MM.1S (cell line): ENCODE data around the gene DNAI4.

Experiments used
- EZH2 ChIP-seq: fragments of 300-600 bp; sonication (generic); optimal IDR thresholded peaks from 2 replicates; pipeline ENCODE3; 2017; ENCODE audit warnings: low read depth, mild to moderate bottlenecking, antibody characterized with exemption, low read length, mixed read lengths
- EZH2phosphoT487 ChIP-seq: fragments of 300-600 bp; sonication (generic); IDR thresholded peaks from 2 replicates; pipeline ENCODE4 v1.6.1; 2018; ENCODE audit warnings: antibody characterized with exemption, low read length
- TF ChIP-seq, protein P1 (sequence below): fragments of 300-600 bp; sonication (generic); IDR thresholded peaks from 2 replicates; pipeline ENCODE4 v1.5.1; 2016; ENCODE audit warnings: antibody characterized with exemption, low read length, mixed read lengths

DNA sequence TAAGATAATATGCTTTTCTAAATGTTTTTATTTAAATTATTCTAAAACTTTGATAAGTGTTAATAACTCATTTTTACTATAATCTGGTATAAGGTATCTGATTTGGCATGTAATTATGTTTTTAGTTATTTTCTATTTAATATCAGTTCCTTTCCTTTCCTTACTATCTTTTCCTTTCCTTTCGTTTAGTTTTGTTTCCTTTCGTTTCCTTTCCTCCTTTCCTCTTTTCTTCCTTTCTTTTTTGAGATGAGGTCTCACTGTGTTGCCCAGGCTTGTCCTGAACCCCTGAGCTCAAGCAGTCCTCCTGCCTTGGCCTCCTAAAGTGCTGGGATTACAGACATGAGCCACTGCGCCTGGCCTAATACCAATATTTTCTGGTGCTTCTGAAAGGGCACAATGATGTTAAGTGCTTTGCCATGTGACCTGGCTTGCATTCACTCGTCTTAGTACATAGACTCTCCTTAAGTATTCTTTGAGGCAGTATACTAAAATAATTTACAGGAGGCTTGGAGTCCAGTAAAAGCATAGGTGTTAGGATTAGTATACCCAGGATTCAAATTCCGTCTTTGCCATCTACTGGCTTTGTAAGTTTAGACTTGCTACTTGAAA lies 18.8 kb upstream of the DNAI4 start:
- TF ChIP-seq, protein P1, sequence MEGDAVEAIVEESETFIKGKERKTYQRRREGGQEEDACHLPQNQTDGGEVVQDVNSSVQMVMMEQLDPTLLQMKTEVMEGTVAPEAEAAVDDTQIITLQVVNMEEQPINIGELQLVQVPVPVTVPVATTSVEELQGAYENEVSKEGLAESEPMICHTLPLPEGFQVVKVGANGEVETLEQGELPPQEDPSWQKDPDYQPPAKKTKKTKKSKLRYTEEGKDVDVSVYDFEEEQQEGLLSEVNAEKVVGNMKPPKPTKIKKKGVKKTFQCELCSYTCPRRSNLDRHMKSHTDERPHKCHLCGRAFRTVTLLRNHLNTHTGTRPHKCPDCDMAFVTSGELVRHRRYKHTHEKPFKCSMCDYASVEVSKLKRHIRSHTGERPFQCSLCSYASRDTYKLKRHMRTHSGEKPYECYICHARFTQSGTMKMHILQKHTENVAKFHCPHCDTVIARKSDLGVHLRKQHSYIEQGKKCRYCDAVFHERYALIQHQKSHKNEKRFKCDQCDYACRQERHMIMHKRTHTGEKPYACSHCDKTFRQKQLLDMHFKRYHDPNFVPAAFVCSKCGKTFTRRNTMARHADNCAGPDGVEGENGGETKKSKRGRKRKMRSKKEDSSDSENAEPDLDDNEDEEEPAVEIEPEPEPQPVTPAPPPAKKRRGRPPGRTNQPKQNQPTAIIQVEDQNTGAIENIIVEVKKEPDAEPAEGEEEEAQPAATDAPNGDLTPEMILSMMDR: no peak
- TF ChIP-seq EZH2phosphoT487 (no peak), EZH2 (no peak)
